RWPE2 (cell line): Measurements from ENCODE around the gene CUL1.

Experiments used
- ATAC-seq: fragments of 200-7000 bp; cut with Tn5 transposase; 3 replicates; pipeline ENCODE4 v1.9.1; 2021; ENCODE audit warnings: low read depth
- DNase-seq: peaks from one replicate; pipeline ENCODE4 v3.0.0-alpha.2; 2020; ENCODE audit warnings: low spot score
- H3K27ac ChIP-seq: fragments of 450-650 bp; 2 replicates; pipeline ENCODE4 v1.5.1; 2017; ENCODE audit warnings: mild to moderate bottlenecking; ENCODE audit not compliant: poor library complexity, severe bottlenecking
- H3K27me3 ChIP-seq: fragments of 250-450 bp; sonication (Bioruptor Pico); 2 replicates; pipeline ENCODE4 v1.5.1; 2021; ENCODE audit warnings: mild to moderate bottlenecking, moderate library complexity; ENCODE audit not compliant: insufficient read depth, poor library complexity, severe bottlenecking
- H3K36me3 ChIP-seq: fragments of 250-450 bp; sonication (Bioruptor Pico); 2 replicates; pipeline ENCODE4 v1.5.1; 2020; ENCODE audit warnings: low read depth, mild to moderate bottlenecking, moderate library complexity
- H3K4me1 ChIP-seq: fragments of 250-450 bp; sonication (Bioruptor Pico); 2 replicates; pipeline ENCODE4 v1.5.1; 2021; ENCODE audit warnings: mild to moderate bottlenecking, moderate library complexity; ENCODE audit not compliant: insufficient read depth, poor library complexity, severe bottlenecking
- H3K4me3 ChIP-seq: fragments of 250-450 bp; sonication (Bioruptor Pico); 2 replicates; pipeline ENCODE4 v1.5.1; 2021; ENCODE audit warnings: mild to moderate bottlenecking, moderate library complexity; ENCODE audit not compliant: severe bottlenecking
- H3K9me3 ChIP-seq: fragments of 250-450 bp; sonication (Bioruptor Pico); 2 replicates; pipeline ENCODE4 v1.5.1; 2021; ENCODE audit warnings: mild to moderate bottlenecking, moderate library complexity; ENCODE audit not compliant: severe bottlenecking
- CTCF ChIP-seq: fragments of 450-650 bp; IDR thresholded peaks from one replicate; pipeline ENCODE4 v1.5.1; 2017; ENCODE audit warnings: mild to moderate bottlenecking, moderate library complexity; ENCODE audit not compliant: poor library complexity, severe bottlenecking

CUL1 gene

GRCh38 chr7:148847815-148848734 lies 149.4 kb downstream of the CUL1 start:
- Histone ChIP-seq H3K9me3 (no peaks in the 10 kb centered on the region), H3K27ac (no peak overlapping the region), H3K27me3 (no peaks in the 10 kb centered on the region), H3K36me3 (peaks cover 7% of the 10 kb centered on the region; the same call in 1 of the 2 replicates), H3K4me3 (no peak overlapping the region), H3K4me1 (no peaks in the 10 kb centered on the region)
- TF ChIP-seq CTCF = no peak
- DNase-seq (no peak), ATAC-seq (no peak)

GRCh38 chr7:148849393-148850098 lies 150.8 kb downstream of the CUL1 start:
- TF ChIP-seq CTCF = no peak
- H3K4me1 ChIP-seq = no peaks in the 10 kb centered on the region
- H3K4me3 ChIP-seq = no peak overlapping the region
- no peaks in the 10 kb centered on the region for H3K9me3 ChIP-seq
- DNase-seq (no peak), ATAC-seq (no peak)
- H3K36me3 ChIP-seq = peaks cover under 1% of the 10 kb centered on the region; the same call in 1 of the 2 replicates
- H3K27ac ChIP-seq = no peak overlapping the region
- H3K27me3 ChIP-seq = no peaks in the 10 kb centered on the region

GRCh38 chr7:148850564-148850963 lies 151.9 kb downstream of the CUL1 start:
- TF ChIP-seq CTCF = no peak
- Histone ChIP-seq H3K4me3 (no peak overlapping the region), H3K36me3 (no peaks in the 10 kb centered on the region), H3K27ac (no peak overlapping the region), H3K4me1 (no peaks in the 10 kb centered on the region), H3K9me3 (no peaks in the 10 kb centered on the region), H3K27me3 (no peaks in the 10 kb centered on the region)
- DNase-seq (no peak), ATAC-seq (no peak)
